HG03520 (cell line): ENCODE data around the gene TM9SF4.
A peak's percentile ranks its signal among the peaks of the same experiment; 100 is the strongest.

Experiments
- ATAC-seq: cut with Tn5 transposase; IDR thresholded peaks from one replicate; pipeline ENCODE4 v1.9.1; 2021; ENCODE audit warnings: mild to moderate bottlenecking, moderate library complexity; ENCODE audit not compliant: unreplicated experiment

TM9SF4 gene

DNA sequence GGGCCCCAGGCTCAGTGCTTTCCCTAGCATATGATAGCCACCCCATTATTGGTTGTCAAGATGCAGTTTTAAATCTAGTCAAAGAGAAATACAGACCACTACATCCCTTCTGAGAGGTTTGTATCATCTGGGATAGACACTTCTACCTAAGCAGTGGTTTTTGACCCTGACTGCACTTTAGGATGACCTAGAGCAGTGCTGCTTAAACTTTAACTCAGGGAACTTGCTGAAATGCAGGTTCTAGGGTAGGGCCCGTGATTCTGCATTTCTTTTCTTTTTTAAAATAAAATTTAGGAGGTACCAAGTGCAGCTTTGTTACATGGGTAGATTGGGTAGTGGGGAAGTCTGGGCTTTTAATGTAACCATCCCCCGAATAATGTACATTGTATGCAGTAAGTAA is 18.7 kb downstream of the TM9SF4 start:
- no peak for ATAC-seq

DNA sequence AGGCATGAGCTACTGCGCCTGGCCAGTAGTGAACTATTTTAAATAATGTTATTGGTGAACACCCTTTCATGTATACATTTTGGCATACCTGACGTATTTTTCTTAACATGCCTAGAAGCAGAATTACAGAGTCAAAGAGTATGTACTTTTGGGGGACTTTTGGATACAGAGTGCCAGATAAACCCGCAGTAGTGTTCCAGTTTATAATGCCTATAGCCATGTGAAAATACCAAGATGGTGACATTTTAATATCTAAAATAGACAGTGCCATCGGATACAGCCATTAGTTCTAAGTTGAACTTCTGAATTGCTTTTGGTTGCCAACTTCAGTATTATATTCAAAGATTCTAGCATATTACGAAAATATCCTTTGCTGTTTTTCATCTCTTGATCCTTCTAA is 20.3 kb downstream of the TM9SF4 start:
- ATAC-seq, result no peak

DNA sequence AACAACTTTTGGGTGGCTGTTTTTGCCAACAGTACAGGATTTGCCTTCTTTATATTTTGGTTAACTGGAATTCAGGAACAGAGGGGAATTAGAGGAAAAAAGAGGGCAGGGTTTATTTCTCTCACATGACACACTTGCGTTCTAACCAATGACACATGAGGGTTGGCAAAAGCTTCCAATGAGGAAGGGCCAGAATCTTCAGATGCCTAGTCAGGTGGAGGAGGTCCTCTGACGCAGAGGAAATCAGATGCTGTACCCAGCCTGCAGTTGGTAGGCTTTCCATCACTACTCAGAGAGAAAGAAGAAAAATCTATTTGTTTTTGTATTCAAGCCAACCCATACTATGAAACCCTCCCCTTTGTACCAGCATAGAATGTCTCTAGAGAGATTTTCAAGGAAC is 20.8 kb downstream of the TM9SF4 start:
- ATAC-seq, result no peak

DNA sequence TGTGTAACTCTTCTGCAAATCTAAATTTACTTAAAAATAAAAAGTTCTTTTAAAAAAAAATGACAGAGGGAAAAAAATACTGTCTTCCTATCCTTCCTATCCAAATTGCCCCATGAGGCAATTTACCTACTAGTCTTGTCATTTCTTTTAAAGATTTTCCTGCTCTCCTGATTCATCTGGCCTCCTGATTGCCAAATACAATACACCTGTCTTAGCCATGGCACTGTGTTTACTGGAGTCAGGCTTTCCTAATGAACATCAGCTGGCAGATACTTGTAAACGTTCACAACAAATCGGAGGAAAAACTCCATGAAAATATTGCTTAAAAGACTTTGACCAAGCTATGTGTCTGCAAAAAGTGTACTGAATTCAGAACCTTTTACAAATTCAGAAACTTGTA is 21.5 kb downstream of the TM9SF4 start:
- no peak for ATAC-seq

DNA sequence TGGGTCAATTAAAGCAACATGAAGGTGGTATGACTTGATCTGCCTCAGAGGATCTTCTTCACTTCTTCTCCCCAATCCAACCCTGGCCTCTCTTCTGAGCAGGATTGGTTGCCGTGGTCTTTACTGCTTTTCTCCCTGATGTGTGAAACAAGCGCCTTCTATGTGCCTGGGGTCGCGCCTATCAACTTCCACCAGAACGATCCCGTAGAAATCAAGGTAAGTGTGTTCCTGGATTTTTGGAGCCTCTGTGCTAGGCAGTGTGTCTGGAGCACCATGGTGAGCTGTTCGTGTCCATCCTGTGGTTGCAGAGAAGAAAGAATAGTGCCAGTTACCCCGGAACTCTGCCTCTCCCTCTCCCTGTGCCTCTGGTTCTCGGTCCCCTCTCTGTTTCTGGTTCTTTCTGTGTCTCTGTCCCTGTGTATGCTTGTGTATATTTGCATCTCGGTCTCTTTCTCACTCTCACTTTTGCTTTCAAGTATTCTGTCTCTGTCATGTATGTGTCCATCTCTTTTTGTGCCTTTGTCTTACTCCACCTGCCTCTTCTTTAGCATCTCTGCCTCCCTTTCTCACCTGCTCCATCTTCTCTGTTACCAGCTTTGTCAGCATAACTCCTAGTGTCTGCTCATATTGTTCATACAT is 23.5 kb downstream of the TM9SF4 start:
- peak; percentile 90 for ATAC-seq

DNA sequence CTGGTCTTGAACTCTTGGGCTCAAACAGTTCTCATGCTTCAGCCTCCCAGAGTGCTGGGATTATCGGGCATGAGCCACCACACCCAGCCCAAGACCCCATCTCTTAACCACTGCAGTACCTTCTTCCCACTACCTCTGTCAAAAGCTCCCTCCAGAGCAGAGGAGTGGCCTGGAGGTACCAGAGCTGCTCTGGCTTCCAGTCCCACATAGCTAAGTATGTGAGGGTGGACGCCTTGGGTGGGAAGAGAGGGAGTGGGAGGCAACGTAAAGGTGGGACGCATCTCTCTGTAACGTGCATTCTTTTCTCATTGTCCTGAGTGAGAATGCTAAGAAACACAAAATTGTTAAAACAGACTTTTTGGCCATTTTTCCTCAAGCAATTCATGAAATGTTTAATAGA is 24.5 kb downstream of the TM9SF4 start:
- no peak for ATAC-seq

DNA sequence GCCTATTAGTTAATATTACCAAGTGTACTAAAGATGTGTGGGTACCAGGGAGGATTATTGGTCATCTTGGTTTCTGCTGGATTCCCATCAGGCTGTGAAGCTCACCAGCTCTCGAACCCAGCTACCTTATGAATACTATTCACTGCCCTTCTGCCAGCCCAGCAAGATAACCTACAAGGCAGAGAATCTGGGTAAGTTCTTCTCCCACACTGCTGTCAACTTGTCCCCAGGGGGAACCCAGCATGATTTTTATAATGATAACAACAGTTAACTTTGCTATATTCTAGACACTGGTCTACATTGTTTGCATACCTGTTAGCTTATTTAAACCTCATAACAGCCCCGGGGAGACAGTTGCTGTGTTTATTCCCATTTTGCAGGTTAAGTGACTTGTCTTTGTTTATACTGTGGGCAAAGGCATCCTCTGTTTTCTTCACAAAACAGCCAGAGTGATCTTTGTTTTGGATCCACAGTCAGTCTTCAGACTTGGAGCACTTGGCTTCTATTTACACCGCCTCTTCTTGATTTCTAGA is 26.5 kb downstream of the TM9SF4 start:
- no peak for ATAC-seq

DNA sequence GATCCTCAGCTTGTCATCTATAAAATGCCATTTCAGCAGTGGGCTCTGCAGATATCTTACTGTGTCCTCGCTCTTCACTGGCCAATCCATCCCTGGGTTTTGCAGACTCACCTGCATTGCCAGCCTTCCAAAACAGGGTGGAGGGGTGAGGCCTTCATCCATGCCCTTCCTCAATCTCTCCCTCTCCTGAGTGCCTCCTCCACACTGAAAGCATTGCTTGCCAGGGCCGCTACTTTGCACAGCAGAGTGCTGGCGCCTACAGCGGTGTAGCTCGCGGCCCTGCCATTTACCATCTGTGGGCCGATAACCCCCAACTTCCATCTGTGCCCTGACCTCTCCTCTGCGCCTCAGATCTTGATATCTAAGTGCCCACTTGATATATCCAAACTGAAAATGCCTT is 29.4 kb downstream of the TM9SF4 start:
- no peak for ATAC-seq

DNA sequence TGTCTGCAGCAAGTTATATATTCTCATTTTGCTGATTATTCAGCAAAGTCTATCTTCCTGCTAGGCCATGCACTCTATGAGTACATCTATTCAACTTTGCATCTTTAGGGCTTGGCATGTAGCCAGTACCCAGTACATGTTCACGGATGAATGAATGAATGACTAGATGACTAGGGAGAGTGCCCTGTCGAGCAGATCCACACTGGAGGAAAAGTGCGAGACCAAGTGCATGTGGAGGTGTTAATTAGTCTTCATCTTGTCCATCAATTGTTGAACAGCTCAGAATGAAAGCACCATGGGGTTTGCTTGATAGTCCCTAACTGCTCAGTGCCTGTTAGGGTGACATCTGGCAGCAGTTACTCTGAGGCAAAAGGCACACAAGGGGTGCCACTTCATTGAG is 30.4 kb downstream of the TM9SF4 start:
- ATAC-seq, result no peak

DNA sequence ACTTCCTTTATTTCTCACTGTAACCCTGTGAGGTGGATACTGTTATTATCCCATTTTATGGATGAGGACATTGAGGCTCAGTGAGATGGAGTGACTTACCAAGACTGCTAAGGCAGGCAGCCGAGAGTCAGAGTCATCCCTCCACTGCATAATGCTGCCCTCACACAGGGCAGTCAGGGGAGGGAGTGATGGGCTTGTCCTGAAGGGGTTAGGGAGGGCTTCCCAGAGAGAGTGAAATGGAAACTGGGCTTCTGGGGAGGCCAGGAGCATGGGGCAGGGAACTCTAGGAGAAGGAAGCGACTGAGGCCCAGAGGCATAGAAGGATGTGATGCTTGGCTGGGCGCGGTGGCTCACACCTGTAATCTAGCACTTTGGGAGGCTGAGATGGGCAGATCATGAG is 31.1 kb downstream of the TM9SF4 start:
- no peak for ATAC-seq

DNA sequence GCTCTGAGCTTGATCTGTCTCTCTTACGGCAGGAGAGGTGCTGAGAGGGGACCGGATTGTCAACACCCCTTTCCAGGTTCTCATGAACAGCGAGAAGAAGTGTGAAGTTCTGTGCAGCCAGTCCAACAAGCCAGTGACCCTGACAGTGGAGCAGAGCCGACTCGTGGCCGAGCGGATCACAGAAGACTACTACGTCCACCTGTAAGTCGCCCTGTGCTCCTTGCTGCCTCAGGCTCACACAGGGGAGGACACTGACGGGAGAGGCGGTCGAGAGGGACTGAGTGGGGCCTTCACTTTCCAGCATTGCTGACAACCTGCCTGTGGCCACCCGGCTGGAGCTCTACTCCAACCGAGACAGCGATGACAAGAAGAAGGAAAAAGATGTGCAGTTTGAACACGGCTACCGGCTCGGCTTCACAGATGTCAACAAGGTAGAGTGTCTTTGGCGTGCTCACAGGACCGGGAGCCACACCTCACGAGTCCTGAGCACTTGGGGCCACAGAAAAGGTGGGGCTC is 32.0 kb downstream of the TM9SF4 start:
- ATAC-seq, result no peak

DNA sequence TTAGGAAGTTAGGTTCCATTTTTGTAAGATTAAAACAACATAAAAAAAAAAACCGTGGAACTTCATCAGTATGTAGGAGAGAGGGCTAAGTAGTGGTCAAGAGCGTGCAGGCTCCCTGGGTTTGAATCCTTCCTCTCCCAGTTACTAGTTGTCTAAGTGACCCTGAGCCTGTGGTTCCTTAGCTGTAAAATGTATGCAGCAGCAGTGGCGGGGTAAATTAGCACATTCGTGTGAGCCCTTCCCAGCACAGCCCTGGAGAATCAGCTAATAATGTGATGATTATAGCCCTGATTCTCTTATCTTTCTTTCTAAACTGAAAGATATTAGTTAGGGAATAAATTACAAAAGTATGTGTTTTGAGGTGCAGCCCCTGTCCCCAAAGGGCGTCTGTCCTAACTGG is 32.6 kb downstream of the TM9SF4 start:
- ATAC-seq, result no peak

DNA sequence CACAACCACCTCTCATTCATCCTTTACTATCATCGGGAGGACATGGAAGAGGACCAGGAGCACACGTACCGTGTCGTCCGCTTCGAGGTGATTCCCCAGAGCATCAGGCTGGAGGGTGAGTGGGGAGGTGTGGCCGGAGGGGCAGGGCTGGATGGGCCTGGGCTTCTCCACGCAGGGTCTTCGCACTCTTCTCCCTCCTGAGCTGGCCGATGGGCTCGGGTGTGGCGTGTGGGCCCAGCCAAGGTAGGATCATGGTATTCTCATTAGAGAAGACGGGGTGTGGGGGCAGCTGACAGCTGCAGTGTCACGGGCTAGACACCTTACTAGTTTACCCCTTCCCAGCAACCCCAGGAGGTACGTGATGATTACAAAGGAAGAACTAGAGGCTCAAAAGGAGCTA is 33.5 kb downstream of the TM9SF4 start:
- ATAC-seq, result no peak

DNA sequence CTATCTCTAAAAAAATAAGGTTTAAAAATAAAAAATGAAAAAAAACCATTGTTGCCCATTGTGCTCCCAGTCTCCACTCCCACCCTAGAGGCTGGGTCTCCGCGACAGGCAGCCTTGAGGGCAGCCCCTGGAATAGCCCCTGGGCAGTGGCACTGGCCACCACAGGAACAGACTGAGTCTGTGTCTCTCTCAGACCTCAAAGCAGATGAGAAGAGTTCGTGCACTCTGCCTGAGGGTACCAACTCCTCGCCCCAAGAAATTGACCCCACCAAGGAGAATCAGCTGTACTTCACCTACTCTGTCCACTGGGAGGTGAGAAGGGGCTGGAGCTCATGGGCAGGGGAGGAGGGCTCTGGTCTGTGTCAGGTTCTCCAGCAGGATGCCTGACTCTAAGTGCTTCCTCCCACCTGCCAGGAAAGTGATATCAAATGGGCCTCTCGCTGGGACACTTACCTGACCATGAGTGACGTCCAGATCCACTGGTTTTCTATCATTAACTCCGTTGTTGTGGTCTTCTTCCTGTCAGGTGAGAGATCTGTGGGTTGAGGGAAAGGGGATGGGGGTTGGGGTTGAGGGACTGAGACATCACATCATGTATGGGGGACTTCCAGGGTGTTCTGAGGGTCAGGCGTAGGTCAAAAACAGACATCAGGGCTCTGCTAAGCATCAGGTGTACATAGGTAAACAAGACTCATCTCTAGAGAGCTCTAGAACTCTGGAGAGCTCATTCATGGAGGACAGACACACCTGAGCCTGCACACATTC is 35.6 kb downstream of the TM9SF4 start:
- no peak for ATAC-seq

DNA sequence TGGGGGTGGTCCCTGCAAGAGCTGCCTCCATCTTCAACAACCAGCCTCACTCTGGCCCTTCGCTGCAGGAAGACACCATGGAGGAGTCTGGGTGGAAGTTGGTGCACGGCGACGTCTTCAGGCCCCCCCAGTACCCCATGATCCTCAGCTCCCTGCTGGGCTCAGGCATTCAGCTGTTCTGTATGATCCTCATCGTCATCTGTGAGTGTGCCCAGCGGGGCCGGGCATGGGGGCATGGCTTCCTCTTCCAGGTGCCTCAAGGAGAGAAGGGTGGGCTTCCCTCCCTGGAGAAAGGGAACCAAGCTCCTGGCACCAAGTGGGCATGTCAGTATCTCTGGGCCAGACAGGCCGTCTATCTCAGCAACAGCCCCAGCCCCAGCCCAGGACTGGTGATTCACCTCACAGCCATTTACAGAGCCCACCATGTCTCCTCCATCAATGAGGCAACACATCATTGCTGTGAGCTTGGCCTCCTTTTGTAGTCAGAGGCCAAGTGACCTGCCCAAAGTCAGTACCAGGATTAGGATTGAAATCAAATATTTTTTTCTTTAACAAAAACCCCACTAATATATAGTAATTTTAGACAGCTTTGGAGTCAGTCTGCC is 40.2 kb downstream of the TM9SF4 start:
- no peak for ATAC-seq

DNA sequence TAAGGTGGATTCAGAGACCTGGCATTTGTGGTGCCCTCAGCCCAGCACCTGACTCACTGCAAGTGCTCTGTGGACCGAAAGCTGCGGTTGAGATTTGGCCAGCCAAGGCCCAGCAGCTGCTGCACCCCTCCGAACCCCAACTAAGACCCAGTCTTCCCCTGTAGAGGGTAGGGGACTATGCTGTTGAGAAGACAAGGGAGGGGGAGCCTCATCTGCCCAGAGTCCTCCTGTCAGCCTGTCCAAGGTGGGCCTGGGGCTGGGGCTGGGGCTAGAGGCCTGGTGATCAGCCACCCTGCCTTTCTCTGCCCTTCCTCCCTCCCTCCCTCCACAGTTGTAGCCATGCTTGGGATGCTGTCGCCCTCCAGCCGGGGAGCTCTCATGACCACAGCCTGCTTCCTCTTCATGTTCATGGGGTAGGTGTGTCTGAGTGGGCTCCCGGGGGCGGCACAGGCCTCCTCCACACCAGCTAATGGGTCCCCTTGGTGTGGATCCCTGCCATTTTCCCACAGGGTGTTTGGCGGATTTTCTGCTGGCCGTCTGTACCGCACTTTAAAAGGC is 40.9 kb downstream of the TM9SF4 start:
- ATAC-seq, result no peak

DNA sequence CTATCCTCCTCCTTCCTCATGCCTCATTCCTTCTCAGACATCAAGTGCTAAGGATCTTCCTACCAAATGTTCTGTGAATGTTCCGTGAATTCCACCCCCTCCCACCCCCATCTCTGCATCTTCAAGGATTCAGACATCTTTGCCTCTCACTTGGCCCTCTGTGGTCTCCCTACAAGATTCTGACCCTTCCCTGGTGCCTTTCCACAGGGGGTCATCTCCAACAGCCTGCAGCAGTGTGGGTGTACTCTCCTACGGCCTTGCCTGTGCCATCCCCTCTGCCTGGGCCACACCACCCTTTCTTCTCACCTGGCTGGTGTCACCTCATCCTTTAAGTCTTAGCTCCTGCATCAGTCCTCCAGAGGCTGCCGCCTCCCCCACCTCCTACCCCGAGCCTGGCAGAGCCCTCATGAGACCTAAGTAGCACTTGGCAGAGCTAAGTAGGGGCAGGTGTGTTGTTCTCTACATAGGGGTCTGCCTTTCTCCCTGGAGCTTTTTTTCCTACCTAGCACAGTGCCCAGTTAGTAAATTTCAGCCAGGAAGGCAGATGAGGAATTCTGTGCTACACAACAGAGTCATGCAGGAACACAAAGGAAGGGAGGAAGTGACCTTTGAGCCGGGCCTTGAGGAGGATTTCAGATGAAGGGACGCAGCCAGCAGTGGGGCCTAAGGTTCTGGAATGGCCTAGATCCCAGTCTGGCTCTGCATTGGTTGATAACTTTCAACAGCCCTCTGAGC is 43.1 kb downstream of the TM9SF4 start:
- ATAC-seq, result no peak

DNA sequence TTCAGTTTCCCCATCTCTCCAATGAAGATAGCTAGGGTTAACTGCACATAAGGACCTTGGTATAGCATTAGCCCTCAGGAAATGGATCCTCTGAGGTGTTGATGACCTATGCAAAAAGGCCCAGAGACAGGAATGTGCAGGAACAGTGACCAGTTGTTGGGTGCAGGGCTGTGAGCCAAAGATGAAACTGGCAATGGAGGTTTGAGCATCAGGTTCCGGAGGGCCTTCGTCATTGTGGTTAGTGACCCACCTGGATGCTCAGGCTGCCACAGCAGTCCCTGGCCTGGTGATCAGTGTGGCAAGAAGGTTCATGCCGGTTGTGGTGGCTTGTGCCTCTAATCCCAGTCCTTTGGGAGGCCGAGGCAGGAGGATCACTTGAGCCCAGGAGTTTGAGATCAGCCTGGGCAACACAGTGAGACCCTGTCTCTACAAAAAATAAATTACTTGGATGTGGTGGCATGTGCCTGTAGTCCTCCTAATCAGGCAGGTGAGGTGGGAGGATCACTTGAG is 43.7 kb downstream of the TM9SF4 start:
- ATAC-seq, result no peak

DNA sequence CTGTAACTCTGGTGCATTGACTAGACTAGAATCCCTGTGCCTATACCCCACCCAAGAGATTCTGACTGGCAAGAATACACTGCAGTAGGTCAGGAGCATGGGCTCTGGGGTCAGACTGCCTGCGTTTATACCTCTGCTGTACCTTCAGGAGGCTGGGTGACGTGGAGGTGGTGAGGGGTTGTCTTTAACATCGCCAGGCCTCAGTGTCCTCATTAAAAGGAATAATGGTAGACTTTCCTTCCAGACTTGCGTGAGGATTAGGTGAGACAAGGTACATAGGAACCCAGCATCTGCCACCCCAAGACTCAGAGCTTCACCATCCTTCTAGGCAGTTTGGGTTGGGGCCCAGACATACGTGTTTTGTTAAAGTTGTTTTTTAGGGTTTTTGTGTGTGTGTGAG is 44.3 kb downstream of the TM9SF4 start:
- no peak for ATAC-seq
